Stimulated activated CD4-positive, alpha-beta T cell treated with anti-CD3 and anti-CD28 coated beads, Interleukin-4, amount 100 ng/mL, for 24 hours (primary cell): ENCODE measurements around the gene SSBP3.
"Not testable (repeated sequence)": the region's sequence is repeated elsewhere in the genome, so short reads cannot be mapped to it uniquely, and the experiment has no call there.

Experiments
- DNase-seq: peaks from one replicate; pipeline ENCODE4 v3.0.0-alpha.2; 2020

SSBP3 gene

GRCh38 chr1:54215523-54215922 is 190.7 kb downstream of the SSBP3 start:
- no peak for DNase-seq

GRCh38 chr1:54212872-54213271 is 193.3 kb downstream of the SSBP3 start:
- DNase-seq = no peak

GRCh38 chr1:54207896-54208295 is 198.3 kb downstream of the SSBP3 start:
- not testable (repeated sequence) for DNase-seq

GRCh38 chr1:54207287-54207686 is 198.9 kb downstream of the SSBP3 start:
- no peak for DNase-seq

- no peak for DNase-seq
Measured at GRCh38 chr1:54204199-54204598, 202.0 kb downstream of the SSBP3 start.

GRCh38 chr1:54200519-54200997 is 205.6 kb downstream of the SSBP3 start:
- peak; percentile 20 for DNase-seq

GRCh38 chr1:54199765-54200518 is 206.3 kb downstream of the SSBP3 start, which contains the start of the genes CYB5RL and MRPL37:
CYB5RL (minus strand) TSS chr1:54200030; CDS start chr1:54195616, 4,414 bp downstream.
MRPL37 (plus strand) TSS chr1:54200167; CDS start chr1:54200244, 77 bp downstream.
- DNase-seq = peak; percentile 94

GRCh38 chr1:54199151-54199764 is 206.9 kb downstream of the SSBP3 start:
- no peak for DNase-seq

- DNase-seq = no peak
Measured at GRCh38 chr1:54193453-54193852, 212.7 kb downstream of the SSBP3 start.

- no peak for DNase-seq
Measured at GRCh38 chr1:54191525-54191924, 214.7 kb downstream of the SSBP3 start.

GRCh38 chr1:54190526-54190925 is 215.7 kb downstream of the SSBP3 start:
- DNase-seq = no peak

- no peak for DNase-seq
Measured at GRCh38 chr1:54188291-54188690, 217.9 kb downstream of the SSBP3 start.

- DNase-seq = no peak
Measured at GRCh38 chr1:54186056-54186455, 220.1 kb downstream of the SSBP3 start.

GRCh38 chr1:54180701-54181360 is 225.4 kb downstream of the SSBP3 start:
- no peak for DNase-seq

GRCh38 chr1:54178296-54179070 is 227.7 kb downstream of the SSBP3 start:
- no peak for DNase-seq

- no peak for DNase-seq
Measured at GRCh38 chr1:54177726-54178125, 228.5 kb downstream of the SSBP3 start.

- no peak for DNase-seq
Measured at GRCh38 chr1:54176621-54177327, 229.4 kb downstream of the SSBP3 start.
